GM18517 (cell line): Measurements from ENCODE around the gene DNAH8.
"Not testable (repeated sequence)": the region's sequence is repeated elsewhere in the genome, so short reads cannot be mapped to it uniquely, and the experiment has no call there.

ENCODE experiments used
- ATAC-seq: cut with Tn5 transposase; IDR thresholded peaks from one replicate; pipeline ENCODE4 v1.9.1; 2021; ENCODE audit warnings: mild to moderate bottlenecking, moderate library complexity; ENCODE audit not compliant: unreplicated experiment

Gene DNAH8

GRCh38 chr6:38882157-38882556, 167.0 kb downstream of the DNAH8 start:
- ATAC-seq, result no peak

GRCh38 chr6:38897507-38897906, 182.4 kb downstream of the DNAH8 start:
- no peak for ATAC-seq

GRCh38 chr6:38901802-38902522, 186.9 kb downstream of the DNAH8 start:
- ATAC-seq, result no peak

GRCh38 chr6:38906582-38906981, 191.5 kb downstream of the DNAH8 start:
- ATAC-seq, result no peak

GRCh38 chr6:38907264-38907663, 192.2 kb downstream of the DNAH8 start:
- no peak for ATAC-seq

- no peak for ATAC-seq
Measured at GRCh38 chr6:38909015-38909730, 194.1 kb downstream of the DNAH8 start.

- ATAC-seq, result no peak
Measured at GRCh38 chr6:38910207-38910606, 195.1 kb downstream of the DNAH8 start.

GRCh38 chr6:38912378-38912777, 197.3 kb downstream of the DNAH8 start:
- ATAC-seq, result no peak

- ATAC-seq, result no peak
Measured at GRCh38 chr6:38915205-38915925, 200.3 kb downstream of the DNAH8 start.

GRCh38 chr6:38921540-38921939, 206.4 kb downstream of the DNAH8 start:
- ATAC-seq, result not testable (repeated sequence)

GRCh38 chr6:38924791-38925509, 209.8 kb downstream of the DNAH8 start:
- no peak for ATAC-seq

GRCh38 chr6:38929560-38929959, 214.4 kb downstream of the DNAH8 start:
- no peak for ATAC-seq

GRCh38 chr6:38933426-38933825, 218.3 kb downstream of the DNAH8 start:
- ATAC-seq, result no peak

- ATAC-seq, result no peak
Measured at GRCh38 chr6:38935051-38935450, 219.9 kb downstream of the DNAH8 start.

GRCh38 chr6:38937839-38938613, 222.9 kb downstream of the DNAH8 start:
- no peak for ATAC-seq

- ATAC-seq, result no peak
Measured at GRCh38 chr6:38938741-38939140, 223.6 kb downstream of the DNAH8 start.

GRCh38 chr6:38942442-38942841, 227.3 kb downstream of the DNAH8 start:
- no peak for ATAC-seq

GRCh38 chr6:38942965-38943364, 227.9 kb downstream of the DNAH8 start:
- no peak for ATAC-seq

- ATAC-seq, result no peak
Measured at GRCh38 chr6:38943964-38944363, 228.9 kb downstream of the DNAH8 start.

GRCh38 chr6:38944655-38945279, 229.7 kb downstream of the DNAH8 start:
- no peak for ATAC-seq
